ENCODE measurements around the gene RPLP2.

DNA sequence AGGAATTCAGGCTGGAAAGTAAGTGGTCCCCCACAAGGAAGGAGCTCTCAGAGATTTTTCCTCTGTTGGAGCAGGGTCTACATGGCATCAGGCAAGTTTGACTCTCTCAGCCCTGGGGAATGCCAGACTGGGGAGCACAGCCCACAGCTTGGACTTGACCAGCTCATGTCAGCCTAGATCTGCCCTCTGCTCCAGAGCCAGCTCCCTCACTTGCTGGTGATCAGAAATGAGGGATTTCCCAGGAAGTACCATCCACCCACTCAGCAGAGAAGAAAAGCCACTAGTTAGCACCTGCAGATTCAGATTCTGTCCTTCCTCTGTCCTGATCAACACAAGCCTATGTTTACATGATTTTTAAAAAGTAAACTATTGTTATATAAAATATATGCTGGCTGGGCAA is 49.5 kb upstream of the RPLP2 start:
- TF ChIP-seq, protein P1, sequence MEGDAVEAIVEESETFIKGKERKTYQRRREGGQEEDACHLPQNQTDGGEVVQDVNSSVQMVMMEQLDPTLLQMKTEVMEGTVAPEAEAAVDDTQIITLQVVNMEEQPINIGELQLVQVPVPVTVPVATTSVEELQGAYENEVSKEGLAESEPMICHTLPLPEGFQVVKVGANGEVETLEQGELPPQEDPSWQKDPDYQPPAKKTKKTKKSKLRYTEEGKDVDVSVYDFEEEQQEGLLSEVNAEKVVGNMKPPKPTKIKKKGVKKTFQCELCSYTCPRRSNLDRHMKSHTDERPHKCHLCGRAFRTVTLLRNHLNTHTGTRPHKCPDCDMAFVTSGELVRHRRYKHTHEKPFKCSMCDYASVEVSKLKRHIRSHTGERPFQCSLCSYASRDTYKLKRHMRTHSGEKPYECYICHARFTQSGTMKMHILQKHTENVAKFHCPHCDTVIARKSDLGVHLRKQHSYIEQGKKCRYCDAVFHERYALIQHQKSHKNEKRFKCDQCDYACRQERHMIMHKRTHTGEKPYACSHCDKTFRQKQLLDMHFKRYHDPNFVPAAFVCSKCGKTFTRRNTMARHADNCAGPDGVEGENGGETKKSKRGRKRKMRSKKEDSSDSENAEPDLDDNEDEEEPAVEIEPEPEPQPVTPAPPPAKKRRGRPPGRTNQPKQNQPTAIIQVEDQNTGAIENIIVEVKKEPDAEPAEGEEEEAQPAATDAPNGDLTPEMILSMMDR (conservative IDR thresholded peaks at IDR 0.05; ENCODE audit: low read depth, low read length): no peak
- TF ChIP-seq EZH2 (IDR thresholded peaks at IDR 0.05; ENCODE audit: borderline replicate concordance, low read depth, low read length, poor library complexity, severe bottlenecking): no peak
